NCI-H1436 (cell line): Measurements from ENCODE around the gene TXNRD2.

Experiments used
- DNase-seq: peaks from one replicate; lab custom pipeline; 2025; lab: John Stamatoyannopoulos, UW

TXNRD2 gene

GRCh38 chr22:19875531-19876313, 65.9 kb downstream of the TXNRD2 start:
- DNase-seq: no peak

DNA sequence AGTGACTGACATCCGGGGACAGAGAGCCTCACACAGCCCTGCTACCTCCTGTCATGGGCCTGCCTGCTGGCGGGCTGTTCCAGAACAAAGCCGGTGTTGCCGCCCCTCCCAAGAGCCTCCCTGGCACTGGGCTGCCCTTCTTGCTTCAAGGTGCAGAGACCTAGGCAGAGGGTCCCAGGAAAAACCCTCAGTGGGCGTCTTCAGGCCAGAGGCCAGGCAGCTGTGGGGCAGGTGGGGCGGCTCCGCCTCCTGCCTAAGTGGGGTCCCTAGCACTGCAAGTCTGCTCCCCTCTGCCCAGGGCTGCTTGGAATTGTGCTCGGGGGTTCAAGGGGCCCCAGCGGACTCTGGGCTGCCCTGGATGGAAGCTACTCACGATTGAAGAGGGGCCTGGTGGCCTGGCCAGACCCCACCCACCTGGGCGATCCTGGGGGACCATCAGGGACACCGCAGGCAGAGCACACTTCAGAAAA, 66.5 kb downstream of the TXNRD2 start:
- no peak for DNase-seq

GRCh38 chr22:19874307-19875060, 67.1 kb downstream of the TXNRD2 start:
- peak; percentile 13 for DNase-seq

GRCh38 chr22:19873960-19874306, 67.7 kb downstream of the TXNRD2 start:
- no peak for DNase-seq

DNA sequence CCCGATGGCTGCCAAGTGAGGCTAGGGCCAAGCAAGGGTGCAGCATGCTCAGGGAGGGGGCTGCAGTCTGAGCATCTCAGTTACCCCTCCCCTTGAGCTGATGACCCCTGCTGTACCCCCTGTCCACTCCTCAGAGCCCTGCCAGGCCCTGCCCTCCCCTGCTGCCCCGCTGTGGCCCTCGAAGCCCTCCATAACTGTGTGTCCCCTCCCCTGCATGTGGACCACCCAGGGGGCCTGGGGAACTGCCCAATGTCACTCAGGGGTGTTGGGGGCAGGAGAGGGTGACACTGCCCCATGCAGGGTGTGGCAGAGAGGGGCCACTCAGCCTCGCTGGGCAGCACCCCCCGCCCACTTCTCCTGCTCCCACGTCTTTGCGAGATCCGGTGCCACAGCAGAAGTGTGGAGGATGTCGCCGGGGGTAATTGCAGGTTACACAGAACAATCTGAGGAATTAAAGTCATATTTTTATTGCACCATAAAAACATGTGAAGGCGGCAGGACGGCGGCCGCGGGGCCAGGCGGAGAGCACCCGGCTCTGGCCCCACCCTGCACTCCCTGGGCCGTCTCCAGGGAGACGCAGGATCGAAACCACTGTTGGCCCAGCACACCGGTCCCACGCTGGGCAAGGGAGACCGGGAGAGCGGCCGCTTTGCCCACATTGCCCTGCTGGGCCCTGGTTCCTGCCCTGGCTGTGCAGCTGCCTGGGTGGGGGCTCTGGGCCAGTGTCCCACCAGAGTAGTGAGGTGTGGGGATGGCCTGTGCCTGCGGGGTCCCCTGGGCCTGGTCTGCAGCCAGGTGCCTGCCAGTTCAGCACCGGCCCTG, 68.3 kb downstream of the TXNRD2 start:
- no peak for DNase-seq

GRCh38 chr22:19872779-19873137, 68.9 kb downstream of the TXNRD2 start:
- peak; percentile 12 for DNase-seq

- no peak for DNase-seq
Measured at GRCh38 chr22:19871845-19872778, 69.5 kb downstream of the TXNRD2 start.

DNA sequence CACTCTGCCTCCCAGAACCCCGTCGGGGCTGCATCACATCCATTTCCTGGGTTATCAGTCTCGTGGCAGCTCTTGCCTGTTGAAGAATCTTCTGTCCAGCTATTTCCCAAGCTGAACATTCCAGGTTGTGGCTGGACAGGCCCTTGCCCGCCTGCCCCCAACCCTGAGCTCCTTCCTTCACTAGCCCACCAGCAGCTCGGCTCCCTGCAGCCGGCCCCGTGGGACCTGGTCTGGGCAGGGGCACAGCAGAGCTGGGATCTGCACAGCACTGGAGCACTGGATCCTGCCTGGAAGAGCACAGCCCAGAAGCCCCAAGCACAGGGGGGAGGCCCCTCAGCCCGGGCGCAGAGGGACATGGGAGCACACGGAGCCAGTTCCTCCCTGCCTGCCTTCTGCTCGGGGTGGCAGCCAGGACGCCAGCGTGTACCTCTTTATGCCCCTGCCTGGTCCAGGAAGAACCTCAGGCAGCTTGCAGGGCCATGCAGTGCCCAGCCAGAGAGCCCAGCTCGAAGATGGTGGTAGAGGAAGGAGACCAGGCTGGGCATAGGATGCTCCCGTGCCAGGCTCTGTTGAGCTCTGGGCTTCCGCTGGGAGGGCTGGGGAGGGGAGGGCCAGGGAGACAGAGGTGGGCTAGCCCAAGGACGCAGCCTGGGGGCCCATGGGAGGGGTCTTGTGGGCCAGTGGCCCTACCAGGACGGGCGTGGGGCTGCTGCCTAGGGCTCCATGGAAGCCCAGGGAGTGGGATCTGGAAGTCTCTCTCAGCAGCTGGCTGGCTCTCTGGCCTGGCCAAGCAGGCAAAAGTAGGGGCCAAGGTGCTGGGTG, 70.4 kb downstream of the TXNRD2 start:
- no peak for DNase-seq

GRCh38 chr22:19870153-19871022, 71.2 kb downstream of the TXNRD2 start:
- no peak for DNase-seq

- no peak for DNase-seq
Measured at GRCh38 chr22:19869497-19870152, 72.0 kb downstream of the TXNRD2 start.

DNA sequence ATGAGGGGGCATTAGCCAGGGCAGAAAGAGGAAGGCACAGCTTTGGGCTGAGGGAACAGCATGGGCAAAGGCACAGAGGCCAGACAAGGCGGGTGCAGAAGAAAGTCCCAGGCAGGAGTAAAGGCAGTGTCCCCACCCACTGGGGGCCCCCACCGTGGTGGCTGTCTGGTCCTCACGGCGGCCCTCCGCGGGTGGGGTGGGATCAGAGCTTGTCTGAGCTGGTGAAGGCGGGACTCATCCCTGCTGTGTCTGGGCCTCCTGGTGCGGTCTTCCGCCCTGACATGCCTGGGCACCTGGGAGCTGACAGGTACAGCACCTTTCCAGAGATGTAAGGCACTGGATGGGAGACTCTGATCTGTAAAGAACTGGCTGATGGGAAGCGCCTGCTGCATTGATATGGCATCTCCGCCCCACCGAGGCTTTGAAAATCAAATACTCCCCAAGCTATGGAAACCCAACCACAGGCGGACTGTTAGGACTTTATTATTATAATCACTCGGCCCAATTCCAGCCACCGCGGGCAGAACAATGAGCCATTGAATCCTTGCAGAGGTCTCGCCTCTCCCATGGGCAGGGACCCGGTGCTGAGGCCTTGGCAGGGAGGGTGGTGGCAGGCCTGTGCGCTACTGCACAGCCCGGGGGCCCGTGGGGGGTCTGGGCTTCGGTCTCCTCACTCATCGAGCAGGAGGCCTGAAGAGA, 72.7 kb downstream of the TXNRD2 start:
- no peak for DNase-seq

DNA sequence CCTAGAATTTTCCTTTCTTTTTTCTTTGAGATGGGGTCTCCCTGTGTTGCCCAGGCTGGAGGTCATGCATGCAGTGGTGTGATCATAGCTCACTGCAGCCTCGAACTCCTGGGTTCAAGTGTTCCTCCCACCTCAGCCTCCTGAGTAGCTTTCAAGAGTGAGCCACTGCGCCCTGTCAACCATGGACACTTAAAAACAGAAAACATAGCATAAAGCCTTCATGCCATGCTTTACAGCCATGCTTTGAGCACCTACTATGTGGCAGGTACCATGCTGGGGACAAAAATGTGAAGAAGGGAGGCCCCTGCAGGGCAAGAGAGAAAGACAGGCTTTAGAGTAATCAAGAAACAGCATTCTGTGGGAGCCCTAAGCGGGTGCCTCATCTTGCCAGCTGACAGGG, 73.3 kb downstream of the TXNRD2 start:
- no peak for DNase-seq

GRCh38 chr22:19867617-19868016, 74.0 kb downstream of the TXNRD2 start:
- no peak for DNase-seq

DNA sequence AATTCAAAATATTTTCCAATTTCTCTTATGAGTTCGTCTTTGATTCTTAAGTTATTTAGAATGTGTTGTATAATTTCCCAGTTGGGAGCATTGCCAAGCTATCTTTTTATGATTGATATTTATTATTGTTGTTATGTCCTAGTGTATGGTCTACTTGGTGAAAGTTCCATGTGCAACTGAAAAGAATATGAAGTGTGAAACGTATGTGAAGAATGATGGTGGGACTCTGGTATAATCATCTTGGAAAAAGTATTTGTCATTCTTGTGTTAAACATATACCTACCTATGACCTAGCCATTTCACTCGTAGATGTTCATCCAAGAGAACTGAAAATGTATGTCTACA, 75.0 kb downstream of the TXNRD2 start:
- no peak for DNase-seq

GRCh38 chr22:19865141-19865829, 76.3 kb downstream of the TXNRD2 start:
- no peak for DNase-seq

- DNase-seq: no peak
Measured at GRCh38 chr22:19864538-19865106, 77.0 kb downstream of the TXNRD2 start.

DNA sequence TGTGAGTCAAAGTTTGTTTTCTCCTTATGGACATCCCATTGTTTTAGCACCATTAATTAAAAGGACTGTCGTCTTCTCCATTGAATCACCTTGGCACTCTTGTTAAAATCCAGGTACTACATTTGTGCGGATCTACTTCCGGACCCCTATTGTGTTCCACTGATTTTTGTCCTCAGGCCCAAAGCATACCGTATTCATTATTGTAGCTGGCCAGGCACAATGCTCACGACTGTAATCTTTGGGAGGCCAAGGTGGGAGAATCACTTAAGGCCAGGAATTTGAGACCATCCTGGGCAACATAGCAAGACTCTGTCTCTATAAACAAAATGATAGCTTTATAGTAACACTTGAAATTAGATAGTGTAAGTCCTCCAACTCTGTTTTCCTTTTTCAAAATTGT, 78.0 kb downstream of the TXNRD2 start:
- no peak for DNase-seq
